Hematopoietic multipotent progenitor cell treated with erythropoietin and hydrocortisone succinate and interleukin-3 and kit ligand, for 15 days (in vitro differentiated cells): ENCODE measurements around the gene IQSEC1.

Experiments
- DNase-seq: peaks from one replicate; pipeline ENCODE4 v3.0.0-alpha.2; 2015; ENCODE audit warnings: low spot score

IQSEC1 gene

GRCh38 chr3:13028010-13028821 is 45.0 kb downstream of the IQSEC1 start:
- no peak for DNase-seq

GRCh38 chr3:13027154-13027553 is 46.1 kb downstream of the IQSEC1 start:
- no peak for DNase-seq

- no peak for DNase-seq
Measured at GRCh38 chr3:13026534-13026933, 46.7 kb downstream of the IQSEC1 start.

- no peak for DNase-seq
Measured at GRCh38 chr3:13025778-13026518, 47.3 kb downstream of the IQSEC1 start.

- DNase-seq, result no peak
Measured at GRCh38 chr3:13025090-13025489, 48.1 kb downstream of the IQSEC1 start.

GRCh38 chr3:13024765-13025065 is 48.5 kb downstream of the IQSEC1 start:
- DNase-seq, result no peak

GRCh38 chr3:13023971-13024764 is 49.1 kb downstream of the IQSEC1 start:
- DNase-seq, result no peak

- DNase-seq, result no peak
Measured at GRCh38 chr3:13023235-13023970, 49.8 kb downstream of the IQSEC1 start.

GRCh38 chr3:13022348-13023234 is 50.6 kb downstream of the IQSEC1 start:
- DNase-seq, result no peak

GRCh38 chr3:13021141-13022114 is 51.8 kb downstream of the IQSEC1 start:
- DNase-seq, result no peak

- no peak for DNase-seq
Measured at GRCh38 chr3:13020159-13020750, 53.0 kb downstream of the IQSEC1 start.

GRCh38 chr3:13019243-13020095 is 53.8 kb downstream of the IQSEC1 start:
- no peak for DNase-seq

- no peak for DNase-seq
Measured at GRCh38 chr3:13018561-13019242, 54.5 kb downstream of the IQSEC1 start.

GRCh38 chr3:13018043-13018451 is 55.2 kb downstream of the IQSEC1 start:
- peak; percentile 83 for DNase-seq

- peak; percentile 49 for DNase-seq
Measured at GRCh38 chr3:13017361-13018042, 55.7 kb downstream of the IQSEC1 start.

GRCh38 chr3:13016721-13017255 is 56.4 kb downstream of the IQSEC1 start:
- DNase-seq, result peak; percentile 46
